Natural killer cell treated with Interleukin-12 subunit alpha and Interleukin-12 subunit beta and Interleukin-15 and Interleukin-18, amount 100 ng/mL, for 72 hours (primary cell): Measurements from ENCODE around the gene THSD7B. TPM values are rescaled to one million over a fixed set of nuclear protein-coding genes. Genes with fewer than 3 reads are reported as not detected.
"Not testable (repeated sequence)": the region's sequence is repeated elsewhere in the genome, so short reads cannot be mapped to it uniquely, and the experiment has no call there.

ENCODE experiments used
- ATAC-seq, 2 donors: fragments of 150-1000 bp; cut with Tn5 transposase in 1 of 2; sonication (Bioruptor Pico), chemical (Tn5 transposase) in 1 of 2; 2 replicates each; pipeline ENCODE4 v1.10.0; 2021
- DNase-seq: peaks from one replicate; pipeline ENCODE4 v3.0.0; 2022; ENCODE audit warnings: low spot score
- H3K27ac Mint-ChIP-seq, 2 donors: 1 replicate in 1 of 2; 2 replicates in 1 of 2; pipeline ENCODE4 v1.8.0; 2022; ENCODE audit warnings: mixed read lengths in 2 of 2, mild to moderate bottlenecking in 1 of 2, moderate library complexity in 1 of 2
- H3K27me3 Mint-ChIP-seq, 2 donors: 1 replicate in 1 of 2; 2 replicates in 1 of 2; pipeline ENCODE4 v1.8.0; 2022; ENCODE audit warnings: mixed read lengths in 2 of 2
- H3K36me3 Mint-ChIP-seq: one replicate; pipeline ENCODE4 v1.8.0; 2022; ENCODE audit warnings: mixed read lengths
- H3K4me1 Mint-ChIP-seq, 2 donors: 1 replicate in 1 of 2; 2 replicates in 1 of 2; pipeline ENCODE4 v1.8.0; 2022; ENCODE audit warnings: low read depth in 2 of 2, mixed read lengths in 2 of 2, mild to moderate bottlenecking in 1 of 2
- H3K4me3 Mint-ChIP-seq: one replicate; pipeline ENCODE4 v1.8.0; 2022; ENCODE audit warnings: mixed read lengths
- H3K9me3 Mint-ChIP-seq: 2 replicates; pipeline ENCODE4 v1.8.0; 2022; ENCODE audit warnings: mixed read lengths
- total RNA-seq, 2 donors: library from RNA; stranded (reverse); gene quantifications; one replicate each; pipeline ENCODE4 v1.2.3, GENCODE V29; 2022

Gene THSD7B
- total RNA-seq, 2 donors from 2014 or later: not detected

DNA sequence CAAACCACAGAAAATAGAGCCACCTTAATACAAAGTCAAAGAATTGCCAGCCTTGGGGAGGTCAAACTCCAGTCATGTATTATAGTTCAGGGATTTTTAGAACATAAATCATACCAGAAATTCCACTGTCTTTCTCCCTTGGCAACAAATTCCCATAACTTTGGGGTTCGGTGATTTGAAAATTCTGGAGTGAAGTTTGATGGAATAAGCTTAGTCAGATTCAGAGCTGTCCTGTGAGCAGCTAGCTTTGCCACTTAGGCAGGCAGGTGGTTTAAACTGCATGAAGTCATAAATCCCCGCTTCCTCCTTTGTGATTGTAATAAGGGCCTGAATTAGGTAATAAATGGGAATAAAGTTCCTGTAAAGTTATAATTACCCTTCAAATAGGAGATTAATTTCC is 741.9 kb downstream of the THSD7B start:
- Mint-ChIP-seq H3K27ac (no peak overlapping the region), H3K9me3 (peaks cover 10% of the 10 kb centered on the region), H3K4me3 (no peak overlapping the region), H3K36me3 (no peaks in the 10 kb centered on the region), H3K4me1 (no peaks in the 10 kb centered on the region), H3K27me3 (no peaks in the 10 kb centered on the region)
- ATAC-seq: no peak
- DNase-seq: no peak

DNA sequence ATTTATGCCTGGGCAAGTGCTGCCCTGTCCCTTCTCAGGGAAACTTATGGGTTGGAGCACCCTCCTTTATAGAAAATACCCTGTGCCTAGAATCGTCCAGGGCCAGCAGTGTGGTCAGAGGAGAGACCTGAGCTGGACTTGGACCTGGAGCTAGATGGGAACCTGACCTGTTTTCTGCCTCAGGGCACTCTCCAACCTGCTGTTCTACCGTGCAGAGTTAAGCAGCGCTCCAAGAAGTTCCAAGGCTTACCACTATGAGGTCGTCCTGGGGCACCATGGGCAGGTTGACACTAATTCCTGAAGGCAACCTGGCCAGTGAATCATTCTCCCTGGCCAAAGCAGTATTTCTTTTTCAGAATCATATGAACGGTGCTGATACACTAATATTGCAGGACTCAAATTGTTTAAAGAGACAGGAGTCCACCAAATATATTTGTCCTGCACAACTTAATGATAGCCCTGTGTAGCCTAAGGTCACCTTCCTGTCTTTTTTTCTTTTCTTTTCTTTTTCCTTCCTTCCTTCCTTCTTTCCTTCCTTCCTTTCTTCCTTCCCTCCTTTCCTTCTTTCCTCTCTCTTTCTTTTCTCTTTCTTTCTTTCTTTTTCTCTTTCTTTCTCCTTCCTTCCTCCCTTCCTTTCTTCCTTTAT is 743.5 kb downstream of the THSD7B start:
- no peak overlapping the region for H3K4me3 Mint-ChIP-seq
- H3K36me3 Mint-ChIP-seq: no peaks in the 10 kb centered on the region
- DNase-seq (no peak), ATAC-seq (no peak)
- no peak overlapping the region for H3K27ac Mint-ChIP-seq
- no peaks in the 10 kb centered on the region for H3K27me3 Mint-ChIP-seq
- peaks cover 10% of the 10 kb centered on the region for H3K9me3 Mint-ChIP-seq
- no peaks in the 10 kb centered on the region for H3K4me1 Mint-ChIP-seq

DNA sequence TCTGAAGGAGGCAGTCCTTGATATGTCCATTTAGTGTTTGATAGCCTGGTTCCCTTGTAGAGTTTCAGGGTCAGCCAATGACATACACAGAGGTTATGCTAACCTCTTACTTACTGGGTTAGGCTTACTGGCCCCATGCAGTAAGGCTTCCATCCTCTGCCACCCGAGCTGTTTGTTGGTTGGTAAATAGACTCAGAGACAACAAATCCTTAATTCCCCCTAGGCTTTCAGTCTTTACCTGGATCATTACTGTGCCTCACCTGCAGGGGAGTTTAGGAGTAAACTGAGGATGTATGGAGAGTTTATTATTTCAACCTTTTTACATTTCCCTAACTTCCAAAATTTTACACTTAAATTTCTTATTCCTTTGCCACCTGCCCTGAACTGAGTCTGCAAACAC is 746.2 kb downstream of the THSD7B start:
- H3K4me1 Mint-ChIP-seq: no peaks in the 10 kb centered on the region
- no peak overlapping the region for H3K4me3 Mint-ChIP-seq
- H3K27ac Mint-ChIP-seq: no peak overlapping the region
- H3K27me3 Mint-ChIP-seq: no peaks in the 10 kb centered on the region
- DNase-seq (no peak), ATAC-seq (no peak)
- peaks cover 6% of the 10 kb centered on the region for H3K9me3 Mint-ChIP-seq
- H3K36me3 Mint-ChIP-seq: no peaks in the 10 kb centered on the region

DNA sequence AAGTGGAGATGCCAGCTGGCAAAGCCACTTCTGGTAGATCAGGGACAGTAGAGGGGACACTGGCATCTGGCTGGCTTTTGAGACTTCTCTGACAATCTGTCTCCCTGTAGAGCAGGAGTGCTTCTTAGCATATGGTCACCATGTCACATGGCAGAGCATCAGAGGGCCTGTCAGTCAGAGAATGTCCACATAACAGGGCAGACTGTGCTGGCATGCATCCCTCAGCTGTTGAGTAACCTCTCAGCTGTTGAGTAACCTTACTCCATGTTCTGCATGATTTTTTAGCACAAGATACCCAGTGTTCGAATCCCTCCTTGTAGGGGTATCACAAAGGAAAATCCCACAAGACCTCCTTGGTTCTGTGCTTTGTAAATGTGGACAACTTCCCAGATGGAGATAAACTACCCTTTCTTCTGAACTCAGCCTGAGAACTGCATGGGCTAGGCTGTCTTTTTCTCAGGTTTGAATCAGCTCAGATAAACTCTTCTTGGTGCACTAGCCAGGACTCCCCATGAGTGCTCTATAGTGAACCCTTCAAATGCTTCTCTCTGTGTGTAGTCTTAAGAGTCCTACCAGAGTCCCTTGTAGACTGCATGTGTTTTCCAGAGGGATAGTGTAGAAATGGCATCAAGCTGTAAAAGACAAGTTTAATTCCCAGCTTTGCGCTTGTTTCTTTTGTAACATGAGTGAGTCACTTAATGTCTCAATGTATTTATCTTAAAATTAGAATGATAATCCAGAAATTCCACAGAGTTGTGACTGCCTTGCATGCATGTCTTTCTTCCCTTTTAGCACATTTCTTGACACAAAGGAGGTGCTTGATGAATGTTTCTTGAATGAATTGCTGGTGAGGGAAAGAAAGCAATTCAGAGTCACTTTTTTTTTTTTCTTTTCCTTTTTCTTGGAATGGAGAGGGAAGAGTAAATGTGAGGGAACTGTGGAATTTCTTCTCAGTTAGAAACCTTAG is 756.6 kb downstream of the THSD7B start:
- DNase-seq (no peak), ATAC-seq (no peak)
- Mint-ChIP-seq H3K36me3 (no peaks in the 10 kb centered on the region), H3K4me3 (no peak overlapping the region), H3K27ac (no peak overlapping the region), H3K27me3 (no peaks in the 10 kb centered on the region), H3K4me1 (no peaks in the 10 kb centered on the region), H3K9me3 (peaks cover 3% of the 10 kb centered on the region)

DNA sequence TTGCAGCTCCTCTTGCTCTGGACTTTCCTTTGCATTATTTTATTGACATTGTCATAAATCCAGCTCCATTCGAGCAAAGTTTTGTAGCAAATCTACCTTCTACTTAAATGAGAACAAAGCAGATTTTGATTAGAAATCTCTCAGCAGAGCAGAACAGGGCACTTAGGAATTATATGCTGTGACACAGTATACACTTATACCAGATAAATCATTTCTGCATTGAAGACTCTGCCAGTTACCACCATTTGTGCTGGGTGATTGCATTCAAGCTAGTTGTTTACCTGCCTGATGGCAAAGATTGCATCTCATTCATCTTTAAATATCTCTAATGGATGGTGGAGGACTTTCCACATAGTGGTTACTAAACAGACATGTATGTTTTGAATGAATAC is 757.3 kb downstream of the THSD7B start:
- Mint-ChIP-seq H3K4me3 (no peak overlapping the region), H3K27ac (no peak overlapping the region), H3K27me3 (no peaks in the 10 kb centered on the region), H3K4me1 (no peaks in the 10 kb centered on the region), H3K36me3 (no peaks in the 10 kb centered on the region), H3K9me3 (peaks cover 6% of the 10 kb centered on the region)
- ATAC-seq (no peak), DNase-seq (no peak)

DNA sequence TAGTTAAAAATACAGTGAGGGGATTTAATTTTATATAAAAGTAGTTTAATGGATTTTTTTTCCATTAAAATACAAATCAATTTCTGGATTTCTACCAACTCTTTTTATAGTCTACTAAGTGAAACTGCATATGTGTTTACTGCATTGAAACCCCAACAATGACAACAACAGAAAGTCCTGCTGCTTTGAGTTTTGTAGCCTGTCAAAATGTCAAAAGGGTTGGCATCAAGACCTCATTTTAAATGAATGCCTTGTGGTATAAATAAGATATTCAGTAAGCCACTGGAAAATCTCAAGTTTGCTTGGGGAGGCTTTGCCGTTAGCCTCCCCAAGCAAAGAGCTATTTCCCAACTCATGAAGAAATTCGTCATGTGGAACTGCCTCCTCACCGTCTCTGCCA is 758.6 kb downstream of the THSD7B start:
- no peak overlapping the region for H3K27ac Mint-ChIP-seq
- H3K4me3 Mint-ChIP-seq: no peak overlapping the region
- H3K36me3 Mint-ChIP-seq: no peaks in the 10 kb centered on the region
- DNase-seq (no peak), ATAC-seq (no peak)
- peaks cover 13% of the 10 kb centered on the region for H3K9me3 Mint-ChIP-seq
- no peaks in the 10 kb centered on the region for H3K4me1 Mint-ChIP-seq
- no peaks in the 10 kb centered on the region for H3K27me3 Mint-ChIP-seq

DNA sequence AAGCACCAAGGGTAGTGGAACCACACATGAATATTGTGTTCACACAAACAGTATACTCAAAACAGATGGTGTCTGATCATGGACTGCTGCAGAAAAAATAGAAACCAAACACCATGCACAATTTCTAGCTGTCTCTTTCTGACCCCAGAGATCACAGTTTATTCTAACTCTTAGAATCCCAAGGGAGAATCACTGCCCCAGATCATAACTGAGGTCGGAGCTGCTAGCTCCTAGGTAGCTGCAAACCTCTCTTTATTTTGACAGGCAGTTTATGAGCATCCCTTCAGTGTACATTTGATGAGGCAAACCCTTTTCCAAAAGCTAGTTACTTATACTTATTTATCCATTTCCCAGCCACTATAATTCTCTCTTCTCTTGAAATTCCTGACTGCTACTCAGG is 759.8 kb downstream of the THSD7B start:
- H3K4me1 Mint-ChIP-seq: no peaks in the 10 kb centered on the region
- no peak for ATAC-seq
- H3K36me3 Mint-ChIP-seq: no peaks in the 10 kb centered on the region
- DNase-seq: no peak
- H3K27me3 Mint-ChIP-seq: no peaks in the 10 kb centered on the region
- no peak overlapping the region for H3K27ac Mint-ChIP-seq
- H3K4me3 Mint-ChIP-seq: no peak overlapping the region
- H3K9me3 Mint-ChIP-seq: peaks cover 17% of the 10 kb centered on the region

DNA sequence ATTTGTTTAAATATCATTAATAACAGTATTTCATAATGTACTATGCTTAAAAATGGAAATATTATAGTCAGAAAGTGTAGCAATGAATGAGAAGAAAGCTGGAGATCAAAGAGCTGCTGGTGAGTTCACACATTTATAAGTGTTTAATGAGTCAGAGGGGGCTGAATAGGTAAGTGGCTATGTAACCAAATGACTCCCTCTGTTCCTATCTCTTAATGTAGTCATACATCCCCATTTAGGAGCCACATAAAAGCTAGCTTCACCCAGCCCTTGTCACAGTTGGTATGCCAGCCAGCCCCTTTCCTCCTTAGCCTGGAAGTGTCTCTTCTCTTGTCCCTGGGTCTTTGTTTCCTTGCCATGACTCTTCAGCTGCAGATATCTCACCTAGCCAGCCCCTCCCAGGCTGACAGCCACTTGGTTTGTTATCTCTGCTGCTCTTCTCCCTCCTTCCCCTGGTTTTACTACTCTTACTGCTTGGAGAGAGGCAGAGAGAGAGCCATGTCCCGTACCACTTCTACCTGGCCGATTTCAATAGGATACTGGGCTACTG is 760.4 kb downstream of the THSD7B start:
- H3K4me1 Mint-ChIP-seq: no peaks in the 10 kb centered on the region
- peaks cover 17% of the 10 kb centered on the region for H3K9me3 Mint-ChIP-seq
- H3K27me3 Mint-ChIP-seq: no peaks in the 10 kb centered on the region

DNA sequence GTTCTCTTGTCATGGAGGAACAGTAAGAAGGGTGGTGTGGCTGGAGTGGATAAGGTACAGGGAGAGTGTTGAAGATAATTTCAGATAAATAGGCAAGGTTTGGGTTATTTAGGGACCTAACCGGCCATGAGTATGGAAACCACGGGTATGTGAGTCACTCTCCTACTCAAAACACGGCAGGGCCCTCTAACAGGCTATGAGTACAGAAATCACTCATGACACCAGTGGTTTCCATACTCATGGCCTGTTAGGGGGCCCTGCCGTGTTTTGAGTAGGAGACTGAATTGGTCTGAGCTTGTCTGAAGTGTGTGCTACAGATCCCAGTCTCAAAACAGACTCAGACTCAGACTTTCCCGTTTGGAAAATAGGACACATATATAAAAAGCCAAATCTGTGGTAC is 770.6 kb downstream of the THSD7B start:
- no peak overlapping the region for H3K27ac Mint-ChIP-seq
- ATAC-seq: no peak
- no peaks in the 10 kb centered on the region for H3K27me3 Mint-ChIP-seq
- H3K4me3 Mint-ChIP-seq: no peak overlapping the region
- H3K9me3 Mint-ChIP-seq: peaks cover 11% of the 10 kb centered on the region
- no peak for DNase-seq
- H3K4me1 Mint-ChIP-seq: no peaks in the 10 kb centered on the region
- no peaks in the 10 kb centered on the region for H3K36me3 Mint-ChIP-seq

More for the DNA sequence above, 760.4 kb downstream of the THSD7B start:
- ATAC-seq (no peak), DNase-seq (no peak)
- Mint-ChIP-seq H3K4me3 (no peak overlapping the region), H3K27ac (no peak overlapping the region), H3K36me3 (no peaks in the 10 kb centered on the region)

DNA sequence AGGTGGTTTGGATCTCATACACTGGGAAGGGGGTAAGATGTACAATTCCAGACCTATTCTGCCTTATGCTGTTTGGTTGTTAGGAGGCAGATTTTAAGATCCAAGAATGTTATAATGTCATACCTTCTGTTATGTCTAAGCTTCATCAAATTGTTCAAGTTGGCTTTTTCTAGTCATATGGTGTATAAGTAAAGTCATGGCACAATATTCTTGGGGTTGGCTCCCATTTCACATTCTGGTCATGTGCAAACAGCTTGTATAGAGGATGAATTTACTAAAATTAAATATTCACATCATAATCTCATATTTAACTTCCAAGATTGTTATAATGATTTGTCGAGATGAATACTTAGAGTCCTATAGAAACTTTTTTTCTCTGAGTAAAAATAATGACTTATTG is 774.0 kb downstream of the THSD7B start:
- DNase-seq (no peak), ATAC-seq (no peak)
- Mint-ChIP-seq H3K4me3 (no peak overlapping the region), H3K9me3 (peaks cover 18% of the 10 kb centered on the region), H3K4me1 (no peaks in the 10 kb centered on the region), H3K27me3 (no peaks in the 10 kb centered on the region), H3K27ac (no peak overlapping the region), H3K36me3 (no peaks in the 10 kb centered on the region)

DNA sequence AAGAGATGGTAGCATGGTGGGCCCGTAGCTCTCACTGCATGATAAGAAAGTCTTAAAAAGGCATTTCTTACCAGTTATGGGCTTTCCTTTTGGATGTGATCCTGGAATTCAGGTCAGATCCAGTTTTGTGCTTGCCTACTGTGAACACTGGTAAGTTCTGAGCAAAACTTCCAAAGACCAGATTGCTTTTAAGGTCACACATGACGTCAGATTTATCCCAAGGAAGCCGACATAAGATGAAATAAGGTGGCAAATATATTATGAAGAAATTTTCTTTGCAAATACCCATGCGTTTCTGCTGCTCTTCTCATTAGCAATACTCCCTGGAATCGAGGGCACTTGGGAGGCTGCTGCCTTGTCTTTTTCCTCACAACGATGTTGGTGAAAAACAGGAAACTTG is 782.5 kb downstream of the THSD7B start:
- ATAC-seq: no peak

DNA sequence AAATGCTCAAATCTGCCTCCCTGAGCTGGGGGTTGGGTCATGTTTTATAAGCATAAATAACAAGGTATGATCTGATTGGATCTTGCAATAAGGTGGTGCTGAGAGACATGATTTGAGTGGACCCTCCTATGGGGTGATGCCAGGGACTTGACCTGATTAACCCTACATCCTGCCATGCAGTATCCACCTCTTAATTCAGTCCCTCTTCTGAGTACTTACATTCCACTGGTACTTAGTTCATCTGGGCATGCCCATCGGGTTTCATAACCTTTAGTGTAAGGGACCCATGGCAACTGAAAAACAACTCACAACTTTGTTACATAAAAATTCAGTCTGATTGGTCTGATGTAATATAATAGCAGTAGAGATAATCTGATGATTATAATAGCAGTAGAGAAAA is 801.0 kb downstream of the THSD7B start:
- Mint-ChIP-seq H3K4me1 (no peaks in the 10 kb centered on the region), H3K9me3 (peaks cover 20% of the 10 kb centered on the region), H3K36me3 (peaks cover 4% of the 10 kb centered on the region), H3K27me3 (no peaks in the 10 kb centered on the region), H3K27ac (no peak overlapping the region), H3K4me3 (no peak overlapping the region)
- ATAC-seq (no peak), DNase-seq (no peak)

More for the DNA sequence above, 782.5 kb downstream of the THSD7B start:
- no peaks in the 10 kb centered on the region for H3K4me1 Mint-ChIP-seq
- H3K36me3 Mint-ChIP-seq: peaks cover 5% of the 10 kb centered on the region
- no peak overlapping the region for H3K27ac Mint-ChIP-seq
- H3K27me3 Mint-ChIP-seq: no peaks in the 10 kb centered on the region
- DNase-seq: no peak
- peaks cover 13% of the 10 kb centered on the region for H3K9me3 Mint-ChIP-seq
- H3K4me3 Mint-ChIP-seq: no peak overlapping the region

DNA sequence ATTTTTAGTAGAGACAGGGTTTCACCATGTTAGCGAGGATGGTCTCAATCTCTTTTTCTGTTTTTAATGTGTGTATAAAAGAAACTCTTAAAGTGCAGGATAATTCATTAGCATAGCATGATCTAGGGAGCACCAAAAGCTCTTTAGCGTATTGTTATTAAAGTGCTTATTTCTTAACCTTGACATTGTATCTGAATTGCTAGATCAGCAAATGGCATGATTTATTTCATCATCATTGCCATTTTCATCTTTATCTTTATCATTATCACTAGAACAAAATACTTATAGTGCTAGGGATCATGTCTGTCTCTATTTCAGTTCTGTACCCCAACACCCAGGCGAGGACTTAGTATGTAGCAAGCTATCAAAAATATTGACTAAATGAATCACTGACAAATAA is 805.1 kb downstream of the THSD7B start:
- Mint-ChIP-seq H3K9me3 (peaks cover 16% of the 10 kb centered on the region), H3K4me1 (no peaks in the 10 kb centered on the region), H3K27ac (no peak overlapping the region), H3K27me3 (no peaks in the 10 kb centered on the region), H3K4me3 (no peak overlapping the region), H3K36me3 (peaks cover 4% of the 10 kb centered on the region)
- ATAC-seq (no peak), DNase-seq (no peak)

DNA sequence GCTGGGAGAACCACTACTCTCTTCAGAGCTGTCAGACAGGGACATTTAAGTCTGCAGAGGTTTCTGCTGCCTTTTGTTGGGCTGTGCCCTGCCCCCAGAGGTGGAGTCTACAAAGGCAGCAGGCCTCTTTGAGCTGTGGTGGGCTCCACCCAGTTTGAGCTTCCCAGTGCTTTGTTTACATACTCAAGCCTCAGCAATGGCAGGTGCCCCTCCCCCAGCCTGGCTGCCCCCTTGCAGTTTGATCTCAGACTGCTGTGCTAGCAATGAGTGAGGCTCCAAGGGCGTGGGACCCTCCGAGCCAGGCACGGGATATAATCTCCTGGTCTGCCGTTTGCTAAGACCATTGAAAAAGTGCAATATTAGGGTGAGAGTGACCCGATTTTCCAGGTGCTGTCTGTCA is 822.5 kb downstream of the THSD7B start:
- DNase-seq, H3K4me3 Mint-ChIP-seq, H3K4me1 Mint-ChIP-seq, H3K27ac Mint-ChIP-seq, ATAC-seq, H3K27me3 Mint-ChIP-seq: not testable (repeated sequence)
- Mint-ChIP-seq H3K36me3 (peaks cover 14% of the 10 kb centered on the region), H3K9me3 (peaks cover 25% of the 10 kb centered on the region)
